Panc1 (cell line): ENCODE results near the gene G6PC3.

Source experiments
- CTCF ChIP-seq: fragments of 450-650 bp; IDR thresholded peaks from 2 replicates; pipeline ENCODE4 v1.5.1; 2017; ENCODE audit warnings: mild to moderate bottlenecking
- POLR2AphosphoS5 ChIP-seq: IDR thresholded peaks from 2 replicates; pipeline ENCODE4 v1.6.1; 2012; ENCODE audit warnings: mild to moderate bottlenecking, low read depth, low read length, moderate library complexity
- REST ChIP-seq, 2 experiments: IDR thresholded peaks; 2 replicates each; pipeline ENCODE4 v1.6.1; 2011 to 2012; ENCODE audit warnings: low read depth in 2 of 2, control low read depth in 1 of 2, low read length in 1 of 2, mild to moderate bottlenecking in 1 of 2, moderate library complexity in 1 of 2; ENCODE audit not compliant: insufficient read depth in 1 of 2
- SIN3A ChIP-seq: IDR thresholded peaks from 2 replicates; pipeline ENCODE4 v1.6.1; 2012; ENCODE audit warnings: low read depth, mild to moderate bottlenecking, low read length, moderate library complexity, borderline replicate concordance; ENCODE audit not compliant: insufficient read depth
- TCF7L2 ChIP-seq: IDR thresholded peaks from 2 replicates; pipeline ENCODE4 v1.6.1; 2011; ENCODE audit warnings: mild to moderate bottlenecking, low read depth, low read length, inconsistent platforms

GRCh38 chr17:44022246-44022645 is 48.3 kb upstream of the G6PC3 start:
- no peak for TF ChIP-seq CTCF
- TF ChIP-seq POLR2AphosphoS5 = no peak
- TF ChIP-seq REST (IDR thresholded peaks at IDR 0.05; ENCODE audit: insufficient read depth in 1 of 2, low read depth in 2 of 2, low read length in 1 of 2) = no peak
- TF ChIP-seq SIN3A = no peak
- no peak for TF ChIP-seq TCF7L2
